Memory B cell (primary cell): ENCODE measurements around the gene LHX4.

Source experiments
- ATAC-seq: fragments of 150-1000 bp; cut with Tn5 transposase; 2 replicates; pipeline ENCODE4 v1.10.0; 2021; ENCODE audit warnings: low read depth, mild to moderate bottlenecking, moderate library complexity
- DNase-seq, 2 donors: peaks; one replicate each; pipeline ENCODE4 v3.0.0; 2022; ENCODE audit warnings: low spot score in 2 of 2
- H3K27ac Mint-ChIP-seq: one replicate; pipeline ENCODE4 v1.8.0; 2022; ENCODE audit warnings: mild to moderate bottlenecking, moderate library complexity, mixed read lengths
- H3K27me3 Mint-ChIP-seq: one replicate; pipeline ENCODE4 v1.8.0; 2022; ENCODE audit warnings: mixed read lengths
- H3K36me3 Mint-ChIP-seq: one replicate; pipeline ENCODE4 v1.8.0; 2022; ENCODE audit warnings: mild to moderate bottlenecking, mixed read lengths
- H3K4me1 Mint-ChIP-seq: one replicate; pipeline ENCODE4 v1.8.0; 2022; ENCODE audit warnings: mixed read lengths
- H3K4me3 Mint-ChIP-seq: one replicate; pipeline ENCODE4 v1.8.0; 2022; ENCODE audit warnings: mild to moderate bottlenecking, moderate library complexity, mixed read lengths
- H3K9me3 Mint-ChIP-seq: one replicate; pipeline ENCODE4 v1.8.0; 2022; ENCODE audit warnings: mixed read lengths

Gene LHX4

GRCh38 chr1:180259431-180260338 lies 29.6 kb downstream of the LHX4 start:
- ATAC-seq = no peak
- H3K27ac Mint-ChIP-seq = no peak overlapping the region

GRCh38 chr1:180260541-180260940 lies 30.5 kb downstream of the LHX4 start:
- no peaks in the 10 kb centered on the region for H3K9me3 Mint-ChIP-seq
- H3K27me3 Mint-ChIP-seq = peaks cover 25% of the 10 kb centered on the region
- no peak overlapping the region for H3K27ac Mint-ChIP-seq
- no peak overlapping the region for H3K4me3 Mint-ChIP-seq
- no peaks in the 10 kb centered on the region for H3K36me3 Mint-ChIP-seq
- no peaks in the 10 kb centered on the region for H3K4me1 Mint-ChIP-seq
- DNase-seq (no peak), ATAC-seq (no peak)

More at GRCh38 chr1:180259431-180260338, 29.6 kb downstream of the LHX4 start:
- no peaks in the 10 kb centered on the region for H3K9me3 Mint-ChIP-seq
- H3K27me3 Mint-ChIP-seq = peaks cover 25% of the 10 kb centered on the region
- no peaks in the 10 kb centered on the region for H3K4me1 Mint-ChIP-seq
- H3K36me3 Mint-ChIP-seq = no peaks in the 10 kb centered on the region
- no peak for DNase-seq
- no peak overlapping the region for H3K4me3 Mint-ChIP-seq

- Mint-ChIP-seq H3K4me3 (no peak overlapping the region), H3K36me3 (no peaks in the 10 kb centered on the region), H3K9me3 (no peaks in the 10 kb centered on the region), H3K4me1 (no peaks in the 10 kb centered on the region), H3K27me3 (peaks cover 23% of the 10 kb centered on the region), H3K27ac (no peak overlapping the region)
- ATAC-seq (no peak), DNase-seq (no peak)
Measured at GRCh38 chr1:180261030-180261429, 31.0 kb downstream of the LHX4 start.

GRCh38 chr1:180261524-180262155 lies 31.6 kb downstream of the LHX4 start:
- Mint-ChIP-seq H3K4me1 (no peaks in the 10 kb centered on the region), H3K9me3 (no peaks in the 10 kb centered on the region), H3K36me3 (no peaks in the 10 kb centered on the region), H3K27ac (no peak overlapping the region), H3K4me3 (no peak overlapping the region), H3K27me3 (peaks cover 20% of the 10 kb centered on the region)
- DNase-seq (no peak), ATAC-seq (no peak)

GRCh38 chr1:180262628-180263488 lies 32.8 kb downstream of the LHX4 start:
- ATAC-seq (no peak), DNase-seq (no peak)
- Mint-ChIP-seq H3K27me3 (peaks cover 15% of the 10 kb centered on the region), H3K4me3 (no peak overlapping the region), H3K9me3 (no peaks in the 10 kb centered on the region), H3K4me1 (no peaks in the 10 kb centered on the region), H3K36me3 (no peaks in the 10 kb centered on the region), H3K27ac (no peak overlapping the region)

- ATAC-seq = no peak
- Mint-ChIP-seq H3K9me3 (no peaks in the 10 kb centered on the region), H3K36me3 (no peaks in the 10 kb centered on the region), H3K4me1 (no peaks in the 10 kb centered on the region), H3K27me3 (peaks cover 3% of the 10 kb centered on the region), H3K4me3 (no peak overlapping the region), H3K27ac (no peak overlapping the region)
- DNase-seq = no peak
Measured at GRCh38 chr1:180264595-180264994, 34.5 kb downstream of the LHX4 start.

- no peaks in the 10 kb centered on the region for H3K9me3 Mint-ChIP-seq
- H3K27me3 Mint-ChIP-seq = peaks cover 2% of the 10 kb centered on the region
- H3K27ac Mint-ChIP-seq = no peak overlapping the region
- ATAC-seq (no peak), DNase-seq (no peak)
- H3K4me3 Mint-ChIP-seq = no peak overlapping the region
- no peaks in the 10 kb centered on the region for H3K4me1 Mint-ChIP-seq
- H3K36me3 Mint-ChIP-seq = no peaks in the 10 kb centered on the region
Measured at GRCh38 chr1:180265201-180265600, 35.1 kb downstream of the LHX4 start.

- H3K4me3 Mint-ChIP-seq = no peak overlapping the region
Measured at GRCh38 chr1:180265871-180266270, 35.8 kb downstream of the LHX4 start.

GRCh38 chr1:180266275-180267210 lies 36.5 kb downstream of the LHX4 start:
- no peak for ATAC-seq
- no peak overlapping the region for H3K4me3 Mint-ChIP-seq

More at GRCh38 chr1:180265871-180266270, 35.8 kb downstream of the LHX4 start:
- Mint-ChIP-seq H3K4me1 (peaks cover 2% of the 10 kb centered on the region), H3K27ac (no peak overlapping the region), H3K36me3 (no peaks in the 10 kb centered on the region), H3K9me3 (no peaks in the 10 kb centered on the region), H3K27me3 (peaks cover 1% of the 10 kb centered on the region)
- DNase-seq (no peak), ATAC-seq (no peak)

GRCh38 chr1:180267211-180267561 lies 37.1 kb downstream of the LHX4 start:
- Mint-ChIP-seq H3K4me3 (no peak overlapping the region), H3K9me3 (no peaks in the 10 kb centered on the region), H3K27me3 (no peaks in the 10 kb centered on the region), H3K36me3 (no peaks in the 10 kb centered on the region), H3K4me1 (peaks cover 3% of the 10 kb centered on the region), H3K27ac (no peak overlapping the region)
- no peak for ATAC-seq
- no peak for DNase-seq

More at GRCh38 chr1:180266275-180267210, 36.5 kb downstream of the LHX4 start:
- Mint-ChIP-seq H3K36me3 (no peaks in the 10 kb centered on the region), H3K4me1 (peaks cover 3% of the 10 kb centered on the region), H3K9me3 (no peaks in the 10 kb centered on the region), H3K27ac (no peak overlapping the region), H3K27me3 (no peaks in the 10 kb centered on the region)
- DNase-seq = no peak

- no peak overlapping the region for H3K27ac Mint-ChIP-seq
- no peaks in the 10 kb centered on the region for H3K36me3 Mint-ChIP-seq
- peaks cover 3% of the 10 kb centered on the region for H3K4me1 Mint-ChIP-seq
- DNase-seq (no peak), ATAC-seq (no peak)
- no peaks in the 10 kb centered on the region for H3K9me3 Mint-ChIP-seq
- H3K27me3 Mint-ChIP-seq = no peaks in the 10 kb centered on the region
- H3K4me3 Mint-ChIP-seq = no peak overlapping the region
Measured at GRCh38 chr1:180267761-180268555, 37.9 kb downstream of the LHX4 start.

GRCh38 chr1:180268556-180269075 lies 38.6 kb downstream of the LHX4 start:
- Mint-ChIP-seq H3K4me3 (no peak overlapping the region), H3K27me3 (no peaks in the 10 kb centered on the region), H3K4me1 (peaks cover 3% of the 10 kb centered on the region), H3K36me3 (no peaks in the 10 kb centered on the region), H3K9me3 (no peaks in the 10 kb centered on the region), H3K27ac (no peak overlapping the region)
- ATAC-seq = no peak
- no peak for DNase-seq
